Fibroblast of lung (primary cell): ENCODE data around the gene CCR7.

ENCODE experiments used
- EZH2 ChIP-seq: IDR thresholded peaks from 2 replicates; pipeline ENCODE4 v1.5.1; 2012; ENCODE audit warnings: low read length, control low read depth, mild to moderate bottlenecking; ENCODE audit errors: missing control alignments
- TF ChIP-seq, protein P1 (sequence below), 2 donors: IDR thresholded peaks in 1 of 2; conservative IDR thresholded peaks in 1 of 2; 1 replicate in 1 of 2; 2 replicates in 1 of 2; pipeline ENCODE4 v1.5.1; 2011 to 2012; ENCODE audit warnings: low read length in 2 of 2, control low read depth in 1 of 2, inconsistent platforms in 1 of 2, low read depth in 1 of 2, mild to moderate bottlenecking in 1 of 2

DNA sequence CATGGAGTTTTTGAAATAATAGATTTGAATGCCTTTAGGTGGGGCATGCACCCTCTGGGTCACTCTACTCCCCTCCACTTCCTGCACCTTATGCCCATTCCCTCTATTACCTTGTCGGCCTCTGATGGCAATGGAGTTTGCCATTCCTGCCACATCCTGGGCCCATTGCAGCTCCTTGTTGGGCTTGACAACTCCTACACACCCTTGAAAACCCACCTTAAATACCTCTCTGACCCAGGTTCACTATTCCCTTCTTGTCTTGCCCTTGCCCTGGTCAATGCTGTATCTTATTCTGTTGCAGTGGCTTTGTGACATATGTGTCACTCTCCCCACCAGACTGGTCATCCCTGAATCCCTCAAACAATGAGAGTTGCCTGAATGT, 2.4 kb downstream of the CCR7 start:
- TF ChIP-seq, protein P1, sequence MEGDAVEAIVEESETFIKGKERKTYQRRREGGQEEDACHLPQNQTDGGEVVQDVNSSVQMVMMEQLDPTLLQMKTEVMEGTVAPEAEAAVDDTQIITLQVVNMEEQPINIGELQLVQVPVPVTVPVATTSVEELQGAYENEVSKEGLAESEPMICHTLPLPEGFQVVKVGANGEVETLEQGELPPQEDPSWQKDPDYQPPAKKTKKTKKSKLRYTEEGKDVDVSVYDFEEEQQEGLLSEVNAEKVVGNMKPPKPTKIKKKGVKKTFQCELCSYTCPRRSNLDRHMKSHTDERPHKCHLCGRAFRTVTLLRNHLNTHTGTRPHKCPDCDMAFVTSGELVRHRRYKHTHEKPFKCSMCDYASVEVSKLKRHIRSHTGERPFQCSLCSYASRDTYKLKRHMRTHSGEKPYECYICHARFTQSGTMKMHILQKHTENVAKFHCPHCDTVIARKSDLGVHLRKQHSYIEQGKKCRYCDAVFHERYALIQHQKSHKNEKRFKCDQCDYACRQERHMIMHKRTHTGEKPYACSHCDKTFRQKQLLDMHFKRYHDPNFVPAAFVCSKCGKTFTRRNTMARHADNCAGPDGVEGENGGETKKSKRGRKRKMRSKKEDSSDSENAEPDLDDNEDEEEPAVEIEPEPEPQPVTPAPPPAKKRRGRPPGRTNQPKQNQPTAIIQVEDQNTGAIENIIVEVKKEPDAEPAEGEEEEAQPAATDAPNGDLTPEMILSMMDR (conservative IDR thresholded peaks at IDR 0.05 in 1 of 2, IDR thresholded peaks at IDR 0.05 in 1 of 2; ENCODE audit: low read depth in 1 of 2, low read length in 2 of 2): no peak
- no peak for TF ChIP-seq EZH2
